HG03432 (cell line): ENCODE measurements around the gene CDC42EP5.
"Not testable (repeated sequence)": the region's sequence is repeated elsewhere in the genome, so short reads cannot be mapped to it uniquely, and the experiment has no call there.

ENCODE experiments used
- ATAC-seq: cut with Tn5 transposase; IDR thresholded peaks from one replicate; pipeline ENCODE4 v1.9.1; 2021; ENCODE audit warnings: mild to moderate bottlenecking, moderate library complexity; ENCODE audit not compliant: unreplicated experiment

CDC42EP5 gene

GRCh38 chr19:54449701-54450069 is 23.4 kb downstream of the CDC42EP5 start:
- ATAC-seq, result peak; percentile 14

- peak; percentile 88 for ATAC-seq
These were observed 24.1 kb downstream of the CDC42EP5 start, which contains the start of gene LENG8 for GRCh38 chr19:54448774-54449700. TSS of gene LENG8 (plus strand) at chr19:54449199. CDS start at chr19:54451345, 2,146 bp downstream.

GRCh38 chr19:54448040-54448773 is 24.9 kb downstream of the CDC42EP5 start:
- ATAC-seq, result peak; percentile 12

- ATAC-seq, result not testable (repeated sequence)
These were observed 26.7 kb downstream of the CDC42EP5 start for GRCh38 chr19:54446349-54446748.

GRCh38 chr19:54444737-54445136 is 28.4 kb downstream of the CDC42EP5 start:
- no peak for ATAC-seq

GRCh38 chr19:54440641-54441040 is 32.5 kb downstream of the CDC42EP5 start:
- ATAC-seq, result no peak

- no peak for ATAC-seq
These were observed 33.8 kb downstream of the CDC42EP5 start for GRCh38 chr19:54439174-54439851.

- ATAC-seq, result no peak
These were observed 36.4 kb downstream of the CDC42EP5 start for GRCh38 chr19:54436628-54437252.

GRCh38 chr19:54436031-54436523 is 37.0 kb downstream of the CDC42EP5 start:
- no peak for ATAC-seq

GRCh38 chr19:54435551-54436016 is 37.5 kb downstream of the CDC42EP5 start:
- ATAC-seq, result no peak

GRCh38 chr19:54434873-54435214 is 38.3 kb downstream of the CDC42EP5 start:
- ATAC-seq, result no peak

- no peak for ATAC-seq
These were observed 38.8 kb downstream of the CDC42EP5 start for GRCh38 chr19:54434112-54434872.

GRCh38 chr19:54433697-54434096 is 39.4 kb downstream of the CDC42EP5 start:
- ATAC-seq, result no peak

GRCh38 chr19:54432144-54432738 is 40.9 kb downstream of the CDC42EP5 start:
- no peak for ATAC-seq

GRCh38 chr19:54431255-54431838 is 41.7 kb downstream of the CDC42EP5 start:
- no peak for ATAC-seq

- no peak for ATAC-seq
These were observed 42.5 kb downstream of the CDC42EP5 start for GRCh38 chr19:54430306-54431254.

- no peak for ATAC-seq
These were observed 43.4 kb downstream of the CDC42EP5 start for GRCh38 chr19:54429545-54430227.

- no peak for ATAC-seq
These were observed 44.0 kb downstream of the CDC42EP5 start for GRCh38 chr19:54429176-54429495.
